Cardiac fibroblast (primary cell): Measurements from ENCODE around the gene HOXB4.

Experiments used
- DNase-seq, 2 donors: peaks; one replicate each; pipeline versions ENCODE4 v3.0.0 to v3.0.0-alpha.2; 2010; ENCODE audit warnings: low read depth in 2 of 2
- H3K4me3 ChIP-seq, 2 donors: replicated peaks in 1 of 2; 1 replicate in 1 of 2; 2 replicates in 1 of 2; pipeline ENCODE4 v1.5.1; 2011; ENCODE audit warnings: low read depth in 2 of 2, low read length in 2 of 2, mild to moderate bottlenecking in 2 of 2, moderate library complexity in 1 of 2
- TF ChIP-seq, protein P1 (sequence below): IDR thresholded peaks from one replicate; pipeline ENCODE4 v1.5.1; 2011; ENCODE audit warnings: low read depth, mild to moderate bottlenecking, low read length, inconsistent platforms

HOXB4 gene

DNA sequence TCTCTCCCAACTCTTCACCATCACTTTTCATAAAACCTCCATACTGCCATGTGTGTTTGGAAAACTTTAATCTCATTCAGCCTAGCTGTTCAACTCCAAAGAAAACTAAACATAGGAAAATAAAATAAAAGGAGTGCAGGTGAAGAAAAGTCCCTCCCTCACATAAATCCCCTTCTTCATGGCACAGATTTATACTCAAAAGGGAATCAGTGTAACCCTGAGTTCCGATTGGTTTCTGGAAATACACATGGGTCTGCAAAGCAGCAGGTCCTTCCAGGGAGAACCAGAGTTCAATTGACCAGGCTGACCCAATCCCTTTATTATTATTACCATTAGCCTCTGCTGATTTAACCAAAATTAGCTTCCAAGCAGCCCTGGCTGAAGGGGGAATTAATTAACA is 24.3 kb downstream of the HOXB4 start:
- H3K4me3 ChIP-seq = peak overlapping the region in 1 of 2 donors; percentile 57
- TF ChIP-seq, protein P1, sequence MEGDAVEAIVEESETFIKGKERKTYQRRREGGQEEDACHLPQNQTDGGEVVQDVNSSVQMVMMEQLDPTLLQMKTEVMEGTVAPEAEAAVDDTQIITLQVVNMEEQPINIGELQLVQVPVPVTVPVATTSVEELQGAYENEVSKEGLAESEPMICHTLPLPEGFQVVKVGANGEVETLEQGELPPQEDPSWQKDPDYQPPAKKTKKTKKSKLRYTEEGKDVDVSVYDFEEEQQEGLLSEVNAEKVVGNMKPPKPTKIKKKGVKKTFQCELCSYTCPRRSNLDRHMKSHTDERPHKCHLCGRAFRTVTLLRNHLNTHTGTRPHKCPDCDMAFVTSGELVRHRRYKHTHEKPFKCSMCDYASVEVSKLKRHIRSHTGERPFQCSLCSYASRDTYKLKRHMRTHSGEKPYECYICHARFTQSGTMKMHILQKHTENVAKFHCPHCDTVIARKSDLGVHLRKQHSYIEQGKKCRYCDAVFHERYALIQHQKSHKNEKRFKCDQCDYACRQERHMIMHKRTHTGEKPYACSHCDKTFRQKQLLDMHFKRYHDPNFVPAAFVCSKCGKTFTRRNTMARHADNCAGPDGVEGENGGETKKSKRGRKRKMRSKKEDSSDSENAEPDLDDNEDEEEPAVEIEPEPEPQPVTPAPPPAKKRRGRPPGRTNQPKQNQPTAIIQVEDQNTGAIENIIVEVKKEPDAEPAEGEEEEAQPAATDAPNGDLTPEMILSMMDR = no peak
- DNase-seq = no peak

- TF ChIP-seq, protein P1 = no peak
- DNase-seq = no peak
- H3K4me3 ChIP-seq = no peak overlapping the region
These were observed 25.0 kb downstream of the HOXB4 start for GRCh38 chr17:48553190-48553547.

- no peak for DNase-seq
- H3K4me3 ChIP-seq = no peak overlapping the region
- TF ChIP-seq, protein P1 = no peak
These were observed 25.5 kb downstream of the HOXB4 start for GRCh38 chr17:48552466-48553189.

DNA sequence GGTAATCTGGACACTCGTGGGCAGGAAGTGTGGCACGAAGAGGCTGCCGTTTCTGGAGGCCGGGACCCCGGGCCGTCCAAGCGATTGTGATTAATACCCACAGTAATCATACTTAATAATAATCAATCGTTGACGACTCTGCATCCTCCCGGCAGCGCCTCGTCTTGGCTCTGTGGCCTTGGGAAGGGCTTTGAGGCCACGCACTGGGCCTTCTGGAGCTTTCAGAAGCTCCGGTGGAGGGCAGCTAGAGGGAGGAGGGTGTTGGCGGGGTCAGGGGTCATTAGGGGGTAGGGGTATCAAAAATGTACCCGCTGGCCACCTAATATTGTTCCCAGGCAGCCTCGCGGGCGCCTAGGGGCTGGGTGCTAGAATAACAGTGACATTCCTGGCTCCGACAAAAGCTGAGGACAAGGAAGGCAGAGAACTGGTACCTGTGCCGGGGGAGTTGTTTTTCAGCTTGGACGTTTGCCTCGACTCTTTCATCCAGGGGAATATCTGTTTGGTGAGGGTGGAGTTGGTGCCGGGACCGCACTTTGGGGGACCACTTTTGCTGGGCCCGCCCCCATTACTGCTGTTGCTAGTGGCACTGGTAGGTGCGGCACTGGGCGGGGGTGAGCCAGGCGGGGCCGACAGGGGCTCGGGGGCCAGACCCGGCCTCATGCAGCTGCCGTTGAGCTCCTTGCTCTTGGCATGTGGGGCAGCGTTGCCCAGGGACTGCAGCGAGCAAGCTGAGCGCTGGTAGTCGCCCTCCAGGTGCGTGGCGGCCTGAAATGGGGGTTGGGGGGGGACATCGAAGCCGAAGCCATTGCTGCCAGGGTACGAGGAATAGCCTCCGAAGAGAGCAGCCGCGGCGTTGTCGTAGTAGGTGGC is 26.3 kb downstream of the HOXB4 start:
- TF ChIP-seq, protein P1 = no peak
- DNase-seq = no peak
- no peak overlapping the region for H3K4me3 ChIP-seq

GRCh38 chr17:48551214-48551555 is 27.0 kb downstream of the HOXB4 start:
- TF ChIP-seq, protein P1 = no peak
- DNase-seq = no peak
- no peak overlapping the region for H3K4me3 ChIP-seq

- no peak for DNase-seq
- TF ChIP-seq, protein P1 = no peak
- H3K4me3 ChIP-seq = peak overlapping the region in 1 of 2 donors; percentile 13
These were observed 27.5 kb downstream of the HOXB4 start for GRCh38 chr17:48550502-48551213.
